WTC11 (cell line): ENCODE results near the gene ATL1. TPM values are rescaled to one million over a fixed set of nuclear protein-coding genes. Genes with fewer than 3 reads are reported as not detected.

Source experiments
- ATAC-seq: fragments of 200-7000 bp; cut with Tn5 transposase; 2 replicates; pipeline ENCODE4 v1.10.0; 2021; ENCODE audit warnings: mild to moderate bottlenecking, moderate library complexity
- Bru-seq: library from RNA; stranded (reverse); fragments of 400-500 nt; gene quantifications from one replicate; lab custom pipeline; 2021; lab: Mats Ljungman, UMichigan
- CTCF ChIA-PET: fragments of 300-600 bp; sonication (Branson Sonifier 250); formaldehyde crosslinking; loops from one replicate; lab custom pipeline; 2021; ENCODE audit warnings: antibody characterized with exemption; lab: Charles Lee
- POLR2A ChIA-PET: fragments of 350-600 bp; sonication (Branson Sonifier 250); formaldehyde crosslinking; loops from one replicate; lab custom pipeline; 2021; ENCODE audit warnings: antibody characterized with exemption; lab: Charles Lee
- DNase-seq: peaks from one replicate; pipeline ENCODE4 v3.0.0; 2021; ENCODE audit warnings: low spot score
- H3K27ac Mint-ChIP-seq: 2 replicates; pipeline ENCODE4 v1.8.0; 2021; ENCODE audit warnings: mixed read lengths
- H3K27me3 Mint-ChIP-seq: 2 replicates; pipeline ENCODE4 v1.8.0; 2021; ENCODE audit warnings: low read depth, mild to moderate bottlenecking, moderate library complexity, mixed read lengths
- H3K36me3 Mint-ChIP-seq: 2 replicates; pipeline ENCODE4 v1.8.0; 2021; ENCODE audit warnings: mixed read lengths
- H3K4me1 Mint-ChIP-seq: 2 replicates; pipeline ENCODE4 v1.8.0; 2022; ENCODE audit warnings: mixed read lengths
- H3K4me3 Mint-ChIP-seq: 2 replicates; pipeline ENCODE4 v1.8.0; 2021; ENCODE audit warnings: mild to moderate bottlenecking, moderate library complexity, mixed read lengths
- H3K9me3 Mint-ChIP-seq: 2 replicates; pipeline ENCODE4 v1.8.0; 2021; ENCODE audit warnings: mixed read lengths
- ATF1 ChIP-seq: sonication (generic); formaldehyde crosslinking; IDR thresholded peaks from 2 replicates; pipeline ENCODE4 v1.8.1; 2023; ENCODE audit warnings: mild to moderate bottlenecking, moderate library complexity, missing genetic modification reagents
- CREM ChIP-seq: sonication (generic); formaldehyde crosslinking; IDR thresholded peaks from 2 replicates; pipeline ENCODE4 v1.8.1; 2022; ENCODE audit warnings: mild to moderate bottlenecking, missing genetic modification reagents, moderate library complexity
- ELF4 ChIP-seq: sonication (generic); formaldehyde crosslinking; IDR thresholded peaks from 2 replicates; pipeline ENCODE4 v1.8.1; 2022; ENCODE audit warnings: low read depth, mild to moderate bottlenecking, moderate library complexity, missing genetic modification reagents
- EMX1 ChIP-seq: fragments of 250-450 bp; sonication (Bioruptor Pico); IDR thresholded peaks from 2 replicates; pipeline ENCODE4 v1.8.0; 2021; ENCODE audit warnings: mild to moderate bottlenecking
- ESRRA ChIP-seq: sonication (generic); formaldehyde crosslinking; IDR thresholded peaks from 2 replicates; pipeline ENCODE4 v1.8.1; 2022; ENCODE audit warnings: mild to moderate bottlenecking, missing genetic modification reagents, borderline replicate concordance
- ETV6 ChIP-seq: sonication (generic); formaldehyde crosslinking; IDR thresholded peaks from 2 replicates; pipeline ENCODE4 v1.8.1; 2022; ENCODE audit warnings: mild to moderate bottlenecking, missing genetic modification reagents
- GABPB1 ChIP-seq: sonication (generic); formaldehyde crosslinking; IDR thresholded peaks from 2 replicates; pipeline ENCODE4 v1.8.1; 2023; ENCODE audit warnings: mild to moderate bottlenecking, missing genetic modification reagents
- GRHL2 ChIP-seq: fragments of 250-450 bp; sonication (Bioruptor Pico); IDR thresholded peaks from 2 replicates; pipeline ENCODE4 v1.8.0; 2022; ENCODE audit warnings: mild to moderate bottlenecking, moderate library complexity; ENCODE audit not compliant: insufficient replicate concordance, severe bottlenecking
- HMGA2 ChIP-seq: fragments of 250-450 bp; sonication (Bioruptor Pico); IDR thresholded peaks from 2 replicates; pipeline ENCODE4 v1.4.0; 2021; ENCODE audit warnings: mild to moderate bottlenecking, moderate library complexity
- MYBL2 ChIP-seq: sonication (generic); formaldehyde crosslinking; IDR thresholded peaks from 2 replicates; pipeline ENCODE4 v1.8.1; 2023; ENCODE audit warnings: mild to moderate bottlenecking, moderate library complexity, missing genetic modification reagents
- NFYB ChIP-seq: sonication (generic); formaldehyde crosslinking; conservative IDR thresholded peaks from 2 replicates; pipeline ENCODE4 v1.8.0; 2022; ENCODE audit warnings: low read depth, missing genetic modification reagents
- OVOL2 ChIP-seq: fragments of 250-450 bp; sonication (Bioruptor Pico); IDR thresholded peaks from 2 replicates; pipeline ENCODE4 v1.9.0; 2021; ENCODE audit warnings: mild to moderate bottlenecking, borderline replicate concordance
- PRRX2 ChIP-seq: fragments of 250-450 bp; sonication (Bioruptor Pico); IDR thresholded peaks from 2 replicates; pipeline ENCODE4 v1.8.0; 2021; ENCODE audit warnings: mild to moderate bottlenecking
- RELA ChIP-seq: sonication (generic); formaldehyde crosslinking; IDR thresholded peaks from 2 replicates; pipeline ENCODE4 v1.8.1; 2022; ENCODE audit warnings: missing genetic modification reagents, mild to moderate bottlenecking, borderline replicate concordance
- long read RNA-seq, 3 experiments: library from RNA in 1 of 3; library from capped mRNA in 1 of 3; library from polyadenylated mRNA in 1 of 3; unstranded in 2 of 3; stranded (forward) in 1 of 3; transcript quantifications; one replicate each; pipeline ENCODE4 v2.0.0, GENCODE V29; 2021
- total RNA-seq: library from RNA; stranded (reverse); gene quantifications from 3 replicates; pipeline ENCODE4 v1.2.3, GENCODE V29; 2021
- TF ChIP-seq, protein P1 (sequence below): sonication (generic); formaldehyde crosslinking; IDR thresholded peaks from 2 replicates; pipeline ENCODE4 v1.8.1; 2023; ENCODE audit warnings: mild to moderate bottlenecking, missing genetic modification reagents
- TF ChIP-seq, protein P2 (sequence below): fragments of 250-450 bp; sonication (Bioruptor Pico); IDR thresholded peaks from 2 replicates; pipeline ENCODE4 v1.8.0; 2021; ENCODE audit warnings: mild to moderate bottlenecking
- TF ChIP-seq, protein P3 (sequence below): sonication (generic); formaldehyde crosslinking; IDR thresholded peaks from 2 replicates; pipeline ENCODE4 v1.8.0; 2023; ENCODE audit warnings: mild to moderate bottlenecking, missing genetic modification reagents
- TF ChIP-seq, protein P4 (sequence below): sonication (generic); formaldehyde crosslinking; IDR thresholded peaks from 2 replicates; pipeline ENCODE4 v1.8.0; 2022; ENCODE audit warnings: mild to moderate bottlenecking, missing genetic modification reagents
- TF ChIP-seq, protein P5 (sequence below): fragments of 250-450 bp; sonication (Bioruptor Pico); IDR thresholded peaks from 2 replicates; pipeline ENCODE4 v1.9.0; 2021; ENCODE audit warnings: mild to moderate bottlenecking
- TF ChIP-seq, protein P6 (sequence below): fragments of 200-600 bp; IDR thresholded peaks from 2 replicates; pipeline ENCODE4 v1.8.0; 2022; ENCODE audit warnings: antibody characterized with exemption
- TF ChIP-seq, protein P7 (sequence below): fragments of 250-450 bp; sonication (Bioruptor Pico); IDR thresholded peaks from 2 replicates; pipeline ENCODE4 v1.9.0; 2021; ENCODE audit warnings: mild to moderate bottlenecking, borderline replicate concordance

ATL1 gene
- total RNA-seq: 3.4 to 3.7 TPM (median 3.5 TPM) in 3 replicates
- percentile 41 among the genes with signal in this experiment for Bru-seq, nascent RNA
- long read RNA-seq, experiment 1, partial matches to known transcripts: 7 of 19 reads
- long read RNA-seq, experiment 1, other reads (novel, unspliced or antisense): 11 of 19 reads
- long read RNA-seq, experiment 2, partial matches to known transcripts: 3 of 7 reads
- long read RNA-seq, experiment 2, other reads (novel, unspliced or antisense): 4 of 7 reads
- long read RNA-seq, experiment 3, partial matches to known transcripts: 6 of 10 reads
- long read RNA-seq, experiment 3, other reads (novel, unspliced or antisense): 3 of 10 reads

DNA sequence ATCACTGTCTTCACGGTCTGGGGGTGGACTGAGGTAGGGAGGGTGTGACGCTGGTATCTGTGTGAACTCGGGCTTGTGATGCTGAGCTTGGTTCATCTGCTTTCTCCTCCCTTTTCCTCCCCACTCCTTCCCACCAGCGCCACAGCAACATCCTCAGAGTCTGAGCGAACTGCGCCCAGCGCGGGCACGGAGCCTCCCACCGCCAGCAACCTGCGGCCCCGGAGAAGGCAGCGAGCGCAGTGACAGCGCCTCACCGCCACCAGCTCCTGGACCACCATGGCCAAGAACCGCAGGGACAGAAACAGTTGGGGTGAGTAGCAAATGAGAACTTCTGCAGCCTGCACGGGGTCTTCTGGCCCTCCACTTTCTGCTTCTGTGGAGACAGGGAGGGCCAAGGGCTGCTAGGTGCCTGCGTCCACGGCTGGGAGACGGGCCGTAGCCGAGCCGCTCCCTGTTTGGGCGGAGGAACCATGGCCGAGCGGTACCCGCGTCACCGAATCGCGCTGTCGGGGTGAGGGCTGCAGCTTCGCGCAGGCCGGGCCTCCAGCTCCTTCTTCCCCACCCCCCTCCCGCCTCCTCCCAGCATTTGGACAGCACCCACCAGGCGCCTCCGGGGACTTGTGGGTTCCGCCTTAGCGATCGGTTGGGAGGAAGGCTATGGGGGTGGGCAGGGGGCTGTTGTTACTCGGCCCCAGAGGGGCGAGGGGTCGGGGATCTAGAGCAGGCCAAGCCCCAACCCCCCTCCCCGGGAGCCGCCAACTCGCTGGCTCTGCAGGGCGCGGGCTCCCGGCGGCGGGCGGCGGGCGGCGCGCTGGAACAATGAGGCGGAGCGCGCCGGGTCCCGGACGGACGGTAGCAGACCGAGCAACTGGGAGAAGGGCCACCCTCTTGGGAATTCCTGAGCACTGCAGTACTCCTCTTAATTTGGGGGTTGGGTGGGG, at the start of gene ATL1:
Gene ATL1, plus strand, starts transcription at position 156 of the 941 bp plus-strand sequence. Its CDS starts 121 bp downstream, at position 277.
- Mint-ChIP-seq H3K36me3 (no peaks in the 10 kb centered on the region), H3K4me3 (peak within 1 kb of the TSS; percentile 86), H3K9me3 (no peaks in the 10 kb centered on the region), H3K27me3 (peaks cover 46% of the 10 kb centered on the region), H3K27ac (no peak within 1 kb of the TSS), H3K4me1 (peaks cover 13% of the 10 kb centered on the region)
- peak; percentile 81 for DNase-seq
- ATAC-seq: peak; percentile 95
- CTCF ChIA-PET: interaction anchor here (0.6 to 1.4 kb wide), 13 partner anchors 15 to 300 kb away, joined by 3 to 8 read pairs (median 3); partner anchors contain the start of genes DMAC2L and L2HGDH
- POLR2A ChIA-PET: interaction anchor here (1.0 to 1.3 kb wide), 3 partner anchors 19 to 40 kb away, joined by 3 to 5 read pairs (median 4); no protein-coding TSS in a partner anchor
- TF ChIP-seq CREM: 0 out of 2 replicates have a peak, but pooled peaks have one; percentile 55
- TF ChIP-seq ETV6 (CRISPR knock-in tag): no peak
- no peak for TF ChIP-seq ATF1 (CRISPR knock-in tag)
- TF ChIP-seq, protein P1, sequence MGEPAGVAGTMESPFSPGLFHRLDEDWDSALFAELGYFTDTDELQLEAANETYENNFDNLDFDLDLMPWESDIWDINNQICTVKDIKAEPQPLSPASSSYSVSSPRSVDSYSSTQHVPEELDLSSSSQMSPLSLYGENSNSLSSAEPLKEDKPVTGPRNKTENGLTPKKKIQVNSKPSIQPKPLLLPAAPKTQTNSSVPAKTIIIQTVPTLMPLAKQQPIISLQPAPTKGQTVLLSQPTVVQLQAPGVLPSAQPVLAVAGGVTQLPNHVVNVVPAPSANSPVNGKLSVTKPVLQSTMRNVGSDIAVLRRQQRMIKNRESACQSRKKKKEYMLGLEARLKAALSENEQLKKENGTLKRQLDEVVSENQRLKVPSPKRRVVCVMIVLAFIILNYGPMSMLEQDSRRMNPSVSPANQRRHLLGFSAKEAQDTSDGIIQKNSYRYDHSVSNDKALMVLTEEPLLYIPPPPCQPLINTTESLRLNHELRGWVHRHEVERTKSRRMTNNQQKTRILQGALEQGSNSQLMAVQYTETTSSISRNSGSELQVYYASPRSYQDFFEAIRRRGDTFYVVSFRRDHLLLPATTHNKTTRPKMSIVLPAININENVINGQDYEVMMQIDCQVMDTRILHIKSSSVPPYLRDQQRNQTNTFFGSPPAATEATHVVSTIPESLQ (CRISPR knock-in tag): no peak
- no peak for TF ChIP-seq EMX1 (CRISPR knock-in tag)
- TF ChIP-seq, protein P2, sequence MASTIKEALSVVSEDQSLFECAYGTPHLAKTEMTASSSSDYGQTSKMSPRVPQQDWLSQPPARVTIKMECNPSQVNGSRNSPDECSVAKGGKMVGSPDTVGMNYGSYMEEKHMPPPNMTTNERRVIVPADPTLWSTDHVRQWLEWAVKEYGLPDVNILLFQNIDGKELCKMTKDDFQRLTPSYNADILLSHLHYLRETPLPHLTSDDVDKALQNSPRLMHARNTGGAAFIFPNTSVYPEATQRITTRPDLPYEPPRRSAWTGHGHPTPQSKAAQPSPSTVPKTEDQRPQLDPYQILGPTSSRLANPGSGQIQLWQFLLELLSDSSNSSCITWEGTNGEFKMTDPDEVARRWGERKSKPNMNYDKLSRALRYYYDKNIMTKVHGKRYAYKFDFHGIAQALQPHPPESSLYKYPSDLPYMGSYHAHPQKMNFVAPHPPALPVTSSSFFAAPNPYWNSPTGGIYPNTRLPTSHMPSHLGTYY (CRISPR knock-in tag): no peak
- TF ChIP-seq, protein P3, sequence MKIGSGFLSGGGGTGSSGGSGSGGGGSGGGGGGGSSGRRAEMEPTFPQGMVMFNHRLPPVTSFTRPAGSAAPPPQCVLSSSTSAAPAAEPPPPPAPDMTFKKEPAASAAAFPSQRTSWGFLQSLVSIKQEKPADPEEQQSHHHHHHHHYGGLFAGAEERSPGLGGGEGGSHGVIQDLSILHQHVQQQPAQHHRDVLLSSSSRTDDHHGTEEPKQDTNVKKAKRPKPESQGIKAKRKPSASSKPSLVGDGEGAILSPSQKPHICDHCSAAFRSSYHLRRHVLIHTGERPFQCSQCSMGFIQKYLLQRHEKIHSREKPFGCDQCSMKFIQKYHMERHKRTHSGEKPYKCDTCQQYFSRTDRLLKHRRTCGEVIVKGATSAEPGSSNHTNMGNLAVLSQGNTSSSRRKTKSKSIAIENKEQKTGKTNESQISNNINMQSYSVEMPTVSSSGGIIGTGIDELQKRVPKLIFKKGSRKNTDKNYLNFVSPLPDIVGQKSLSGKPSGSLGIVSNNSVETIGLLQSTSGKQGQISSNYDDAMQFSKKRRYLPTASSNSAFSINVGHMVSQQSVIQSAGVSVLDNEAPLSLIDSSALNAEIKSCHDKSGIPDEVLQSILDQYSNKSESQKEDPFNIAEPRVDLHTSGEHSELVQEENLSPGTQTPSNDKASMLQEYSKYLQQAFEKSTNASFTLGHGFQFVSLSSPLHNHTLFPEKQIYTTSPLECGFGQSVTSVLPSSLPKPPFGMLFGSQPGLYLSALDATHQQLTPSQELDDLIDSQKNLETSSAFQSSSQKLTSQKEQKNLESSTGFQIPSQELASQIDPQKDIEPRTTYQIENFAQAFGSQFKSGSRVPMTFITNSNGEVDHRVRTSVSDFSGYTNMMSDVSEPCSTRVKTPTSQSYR: no peak
- TF ChIP-seq, protein P4, sequence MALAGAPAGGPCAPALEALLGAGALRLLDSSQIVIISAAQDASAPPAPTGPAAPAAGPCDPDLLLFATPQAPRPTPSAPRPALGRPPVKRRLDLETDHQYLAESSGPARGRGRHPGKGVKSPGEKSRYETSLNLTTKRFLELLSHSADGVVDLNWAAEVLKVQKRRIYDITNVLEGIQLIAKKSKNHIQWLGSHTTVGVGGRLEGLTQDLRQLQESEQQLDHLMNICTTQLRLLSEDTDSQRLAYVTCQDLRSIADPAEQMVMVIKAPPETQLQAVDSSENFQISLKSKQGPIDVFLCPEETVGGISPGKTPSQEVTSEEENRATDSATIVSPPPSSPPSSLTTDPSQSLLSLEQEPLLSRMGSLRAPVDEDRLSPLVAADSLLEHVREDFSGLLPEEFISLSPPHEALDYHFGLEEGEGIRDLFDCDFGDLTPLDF: no peak
- TF ChIP-seq, protein P5, sequence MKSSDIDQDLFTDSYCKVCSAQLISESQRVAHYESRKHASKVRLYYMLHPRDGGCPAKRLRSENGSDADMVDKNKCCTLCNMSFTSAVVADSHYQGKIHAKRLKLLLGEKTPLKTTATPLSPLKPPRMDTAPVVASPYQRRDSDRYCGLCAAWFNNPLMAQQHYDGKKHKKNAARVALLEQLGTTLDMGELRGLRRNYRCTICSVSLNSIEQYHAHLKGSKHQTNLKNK (CRISPR knock-in tag): no peak
- no peak for TF ChIP-seq PRRX2
- TF ChIP-seq NFYB (CRISPR knock-in tag): 0 out of 2 replicates have a peak, but pooled peaks have one; percentile 12
- no peak for TF ChIP-seq RELA (CRISPR knock-in tag)
- TF ChIP-seq GRHL2 (CRISPR knock-in tag): no peak
- TF ChIP-seq, protein P6, sequence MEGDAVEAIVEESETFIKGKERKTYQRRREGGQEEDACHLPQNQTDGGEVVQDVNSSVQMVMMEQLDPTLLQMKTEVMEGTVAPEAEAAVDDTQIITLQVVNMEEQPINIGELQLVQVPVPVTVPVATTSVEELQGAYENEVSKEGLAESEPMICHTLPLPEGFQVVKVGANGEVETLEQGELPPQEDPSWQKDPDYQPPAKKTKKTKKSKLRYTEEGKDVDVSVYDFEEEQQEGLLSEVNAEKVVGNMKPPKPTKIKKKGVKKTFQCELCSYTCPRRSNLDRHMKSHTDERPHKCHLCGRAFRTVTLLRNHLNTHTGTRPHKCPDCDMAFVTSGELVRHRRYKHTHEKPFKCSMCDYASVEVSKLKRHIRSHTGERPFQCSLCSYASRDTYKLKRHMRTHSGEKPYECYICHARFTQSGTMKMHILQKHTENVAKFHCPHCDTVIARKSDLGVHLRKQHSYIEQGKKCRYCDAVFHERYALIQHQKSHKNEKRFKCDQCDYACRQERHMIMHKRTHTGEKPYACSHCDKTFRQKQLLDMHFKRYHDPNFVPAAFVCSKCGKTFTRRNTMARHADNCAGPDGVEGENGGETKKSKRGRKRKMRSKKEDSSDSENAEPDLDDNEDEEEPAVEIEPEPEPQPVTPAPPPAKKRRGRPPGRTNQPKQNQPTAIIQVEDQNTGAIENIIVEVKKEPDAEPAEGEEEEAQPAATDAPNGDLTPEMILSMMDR: no peak
- TF ChIP-seq GABPB1 (CRISPR knock-in tag): no peak
- TF ChIP-seq HMGA2 (CRISPR knock-in tag): 0 out of 2 replicates have a peak, but pooled peaks have one; percentile 22
- TF ChIP-seq, protein P7, sequence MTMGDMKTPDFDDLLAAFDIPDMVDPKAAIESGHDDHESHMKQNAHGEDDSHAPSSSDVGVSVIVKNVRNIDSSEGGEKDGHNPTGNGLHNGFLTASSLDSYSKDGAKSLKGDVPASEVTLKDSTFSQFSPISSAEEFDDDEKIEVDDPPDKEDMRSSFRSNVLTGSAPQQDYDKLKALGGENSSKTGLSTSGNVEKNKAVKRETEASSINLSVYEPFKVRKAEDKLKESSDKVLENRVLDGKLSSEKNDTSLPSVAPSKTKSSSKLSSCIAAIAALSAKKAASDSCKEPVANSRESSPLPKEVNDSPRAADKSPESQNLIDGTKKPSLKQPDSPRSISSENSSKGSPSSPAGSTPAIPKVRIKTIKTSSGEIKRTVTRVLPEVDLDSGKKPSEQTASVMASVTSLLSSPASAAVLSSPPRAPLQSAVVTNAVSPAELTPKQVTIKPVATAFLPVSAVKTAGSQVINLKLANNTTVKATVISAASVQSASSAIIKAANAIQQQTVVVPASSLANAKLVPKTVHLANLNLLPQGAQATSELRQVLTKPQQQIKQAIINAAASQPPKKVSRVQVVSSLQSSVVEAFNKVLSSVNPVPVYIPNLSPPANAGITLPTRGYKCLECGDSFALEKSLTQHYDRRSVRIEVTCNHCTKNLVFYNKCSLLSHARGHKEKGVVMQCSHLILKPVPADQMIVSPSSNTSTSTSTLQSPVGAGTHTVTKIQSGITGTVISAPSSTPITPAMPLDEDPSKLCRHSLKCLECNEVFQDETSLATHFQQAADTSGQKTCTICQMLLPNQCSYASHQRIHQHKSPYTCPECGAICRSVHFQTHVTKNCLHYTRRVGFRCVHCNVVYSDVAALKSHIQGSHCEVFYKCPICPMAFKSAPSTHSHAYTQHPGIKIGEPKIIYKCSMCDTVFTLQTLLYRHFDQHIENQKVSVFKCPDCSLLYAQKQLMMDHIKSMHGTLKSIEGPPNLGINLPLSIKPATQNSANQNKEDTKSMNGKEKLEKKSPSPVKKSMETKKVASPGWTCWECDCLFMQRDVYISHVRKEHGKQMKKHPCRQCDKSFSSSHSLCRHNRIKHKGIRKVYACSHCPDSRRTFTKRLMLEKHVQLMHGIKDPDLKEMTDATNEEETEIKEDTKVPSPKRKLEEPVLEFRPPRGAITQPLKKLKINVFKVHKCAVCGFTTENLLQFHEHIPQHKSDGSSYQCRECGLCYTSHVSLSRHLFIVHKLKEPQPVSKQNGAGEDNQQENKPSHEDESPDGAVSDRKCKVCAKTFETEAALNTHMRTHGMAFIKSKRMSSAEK (CRISPR knock-in tag): no peak
- no peak for TF ChIP-seq OVOL2 (CRISPR knock-in tag)
- TF ChIP-seq MYBL2 (CRISPR knock-in tag): 0 out of 2 replicates have a peak, but pooled peaks have one; percentile 67
- no peak for TF ChIP-seq ESRRA
- no peak for TF ChIP-seq ELF4 (CRISPR knock-in tag)
